HepG2 (cell line): Measurements from ENCODE around the gene INO80C. TPM values are rescaled to one million over a fixed set of nuclear protein-coding genes. Genes with fewer than 3 reads are reported as not detected.

Source experiments
- ATAC-seq: fragments of 200-7000 bp; cut with Tn5 transposase; 3 replicates; pipeline ENCODE4 v1.9.1; 2020; ENCODE audit warnings: mild to moderate bottlenecking, moderate library complexity
- BruUV-seq: library from RNA; stranded (reverse); fragments of 400-500 nt; replicated peaks from 2 replicates; lab custom pipeline; 2021; lab: Mats Ljungman, UMichigan
- CTCF ChIA-PET: fragments of 300-600 bp; formaldehyde crosslinking; extraction: SDS; loops from one replicate; lab custom pipeline; 2021; ENCODE audit warnings: low total read pairs, inconsistent platforms, low intra/inter-chr PET ratio; lab: Yijun Ruan, JAX
- POLR2A ChIA-PET: fragments of 350-600 bp; sonication (Branson Sonifier 250); formaldehyde crosslinking; loops from one replicate; lab custom pipeline; 2020; ENCODE audit warnings: antibody characterized with exemption, inconsistent platforms; lab: Yijun Ruan, JAX
- DNase-seq: peaks from one replicate; pipeline ENCODE4 v3.0.0-alpha.2; 2015; ENCODE audit warnings: low spot score
- FAIRE-seq: peaks from 3 replicates; lab custom pipeline; 2011; peaks lifted over from hg19 to GRCh38; lab: Jason Lieb, UNC
- H2AFZ ChIP-seq: one replicate; pipeline ENCODE4 v1.6.1; 2011; ENCODE audit warnings: low read length, inconsistent platforms
- H3K27ac ChIP-seq: fragments of 300-600 bp; 3 replicates; pipeline ENCODE4 v1.8.0; 2011; ENCODE audit warnings: mixed run types, mild to moderate bottlenecking, mixed read lengths, low read length, inconsistent platforms; ENCODE audit not compliant: insufficient read depth; ENCODE audit errors: extremely low read length
- H3K27me3 ChIP-seq, 2 experiments: fragments of 200-600 bp in 1 of 2; 2 replicates in 1 of 2; 3 replicates in 1 of 2; pipeline versions ENCODE4 v1.6.0 to v1.8.0; 2011; ENCODE audit warnings: low read length in 2 of 2, mild to moderate bottlenecking in 2 of 2, moderate library complexity in 2 of 2, inconsistent platforms in 1 of 2; ENCODE audit not compliant: insufficient read depth in 2 of 2, control insufficient read depth in 1 of 2
- H3K36me3 ChIP-seq, 2 experiments: fragments of 200-600 bp in 1 of 2; replicated peaks in 1 of 2; 2 replicates in 1 of 2; 3 replicates in 1 of 2; pipeline versions ENCODE4 v1.5.1 to v1.8.0; 2011; ENCODE audit warnings: low read length in 2 of 2, inconsistent platforms in 1 of 2; ENCODE audit not compliant: insufficient read depth in 2 of 2, control insufficient read depth in 1 of 2
- H3K4me1 ChIP-seq: 2 replicates; pipeline ENCODE4 v1.5.1; 2012; ENCODE audit warnings: low read length, inconsistent platforms; ENCODE audit not compliant: insufficient read depth
- H3K4me2 ChIP-seq: 2 replicates; pipeline ENCODE4 v1.6.0; 2011; ENCODE audit warnings: low read depth, low read length, inconsistent platforms
- H3K4me3 ChIP-seq, 3 experiments: fragments of 200-600 bp in 1 of 3; sonication (generic), shearing (Covaris generic) in 1 of 3; replicated peaks in 1 of 3; 2 replicates each; pipeline ENCODE4 v1.5.1; 2011 to 2016; ENCODE audit warnings: low read length in 3 of 3, inconsistent platforms in 2 of 3, low read depth in 2 of 3, mild to moderate bottlenecking in 2 of 3, control low read depth in 1 of 3, mixed read lengths in 1 of 3; ENCODE audit not compliant: insufficient read depth in 1 of 3
- H3K79me2 ChIP-seq: one replicate; pipeline ENCODE4 v1.6.1; 2011; ENCODE audit warnings: low read length, inconsistent platforms; ENCODE audit not compliant: insufficient read depth
- H3K9ac ChIP-seq: 2 replicates; pipeline ENCODE4 v1.6.0; 2011; ENCODE audit warnings: mild to moderate bottlenecking, low read depth, low read length, inconsistent platforms; ENCODE audit not compliant: insufficient read depth
- H3K9me3 ChIP-seq: 2 replicates; pipeline ENCODE4 v1.5.1; 2012; ENCODE audit warnings: mild to moderate bottlenecking, low read length
- H4K20me1 ChIP-seq: 2 replicates; pipeline ENCODE4 v1.6.0; 2011; ENCODE audit warnings: inconsistent platforms, mild to moderate bottlenecking, low read length, moderate library complexity; ENCODE audit not compliant: insufficient read depth
- ARNT2 ChIP-seq: sonication (generic); formaldehyde crosslinking; IDR thresholded peaks from 2 replicates; pipeline ENCODE4 v1.8.0; 2022; ENCODE audit warnings: mild to moderate bottlenecking, low read depth, missing genetic modification reagents, moderate library complexity
- CBX1 ChIP-seq: IDR thresholded peaks from one replicate; pipeline ENCODE4 v1.6.1; 2016; ENCODE audit warnings: antibody characterized with exemption, low read depth
- HDAC2 ChIP-seq: sonication (generic); formaldehyde crosslinking; IDR thresholded peaks from 2 replicates; pipeline ENCODE4 v1.4.0; 2020; ENCODE audit warnings: missing genetic modification reagents
- MYC ChIP-seq: sonication (generic); formaldehyde crosslinking; IDR thresholded peaks from 2 replicates; pipeline ENCODE4 v1.9.0; 2021; ENCODE audit warnings: missing genetic modification reagents, borderline replicate concordance
- PHF20 ChIP-seq: sonication (generic); formaldehyde crosslinking; IDR thresholded peaks from 2 replicates; pipeline ENCODE4 v1.5.0; 2020; ENCODE audit warnings: mild to moderate bottlenecking, missing genetic modification reagents
- PRPF4 ChIP-seq: fragments of 200-400 bp; formaldehyde crosslinking; IDR thresholded peaks from 2 replicates; pipeline ENCODE4 v1.6.1; 2016; ENCODE audit warnings: low read length, low read depth; ENCODE audit not compliant: poor library complexity, severe bottlenecking
- REL ChIP-seq: sonication (generic); formaldehyde crosslinking; conservative IDR thresholded peaks from 2 replicates; pipeline ENCODE4 v1.8.0; 2022; ENCODE audit warnings: mild to moderate bottlenecking, missing genetic modification reagents, moderate library complexity
- ZSCAN21 ChIP-seq: sonication (generic); formaldehyde crosslinking; IDR thresholded peaks from 2 replicates; pipeline ENCODE4 v1.8.0; 2022; ENCODE audit warnings: mild to moderate bottlenecking, missing genetic modification reagents, moderate library complexity, borderline replicate concordance
- WGBS: methylation state at CpG from one replicate; pipeline ENCODE4 v1.1.6; 2017; ENCODE audit warnings: low lambda C conversion rate; 5-methylcytosine and 5-hydroxymethylcytosine counted together
- in situ Hi-C: cut with HindIII; loops from 2 replicates; pipeline ENCODE4 v1.10.0; 2017; ENCODE audit warnings: low pct_unique_long_range_greater_than_20kb; ENCODE audit not compliant: extremely low pct_ligation_motif_present
- intact Hi-C: fragments of 100-400 bp; cut with micrococcal nuclease; formaldehyde crosslinking; loops from one replicate; pipeline ENCODE4 v1.10.0; 2022; ENCODE audit not compliant: unreplicated experiment
- polyA plus RNA-seq, 8 experiments: library from polyadenylated mRNA; depleted of rRNA in 3 of 8; stranded (reverse) in 7 of 8; unstranded in 1 of 8; fragments of >200 nt; fragmentation: Illumina TruSeq in 4 of 8; extraction: Trizol in 4 of 8; gene quantifications; 2 replicates each; pipeline versions ENCODE4 v1.2.1 to v1.2.3, GENCODE V29; 2011 to 2016; ENCODE audit warnings: low read depth in 4 of 8, missing spikeins in 1 of 8, mixed read lengths in 1 of 8; ENCODE audit not compliant: insufficient read depth in 1 of 8
- total RNA-seq, 5 experiments: library from RNA; depleted of rRNA; stranded (reverse); fragments of >200 nt; fragmentation: Illumina TruSeq; extraction: Trizol; gene quantifications; 2 replicates each; pipeline ENCODE4 v1.2.3, GENCODE V29; 2016; ENCODE audit warnings: low read depth in 1 of 5
- TF ChIP-seq, protein P1 (sequence below): sonication (generic); formaldehyde crosslinking; IDR thresholded peaks from 2 replicates; pipeline ENCODE4 v1.4.0; 2020; ENCODE audit warnings: missing genetic modification reagents
- TF ChIP-seq, protein P2 (sequence below): sonication (generic); formaldehyde crosslinking; IDR thresholded peaks from 2 replicates; pipeline ENCODE4 v1.4.0; 2020; ENCODE audit warnings: missing genetic modification reagents
- TF ChIP-seq, protein P3 (sequence below): sonication (generic); formaldehyde crosslinking; IDR thresholded peaks from 2 replicates; pipeline ENCODE4 v1.4.0; 2020; ENCODE audit warnings: mild to moderate bottlenecking, missing genetic modification reagents
- TF ChIP-seq, protein P4 (sequence below): sonication (generic); formaldehyde crosslinking; IDR thresholded peaks from 2 replicates; pipeline ENCODE4 v1.4.0; 2020; ENCODE audit warnings: low read depth, mild to moderate bottlenecking, missing genetic modification reagents
- TF ChIP-seq, protein P5 (sequence below): sonication (generic); formaldehyde crosslinking; IDR thresholded peaks from 2 replicates; pipeline ENCODE4 v1.5.0; 2020; ENCODE audit warnings: missing genetic modification reagents, mild to moderate bottlenecking, borderline replicate concordance

Gene INO80C
- total and polyA plus RNA-seq, 2 of the 13 experiments (the other 11 are each of a cell fraction or from before 2014, with no cell fraction given), result 8.2 to 15.4 TPM

DNA sequence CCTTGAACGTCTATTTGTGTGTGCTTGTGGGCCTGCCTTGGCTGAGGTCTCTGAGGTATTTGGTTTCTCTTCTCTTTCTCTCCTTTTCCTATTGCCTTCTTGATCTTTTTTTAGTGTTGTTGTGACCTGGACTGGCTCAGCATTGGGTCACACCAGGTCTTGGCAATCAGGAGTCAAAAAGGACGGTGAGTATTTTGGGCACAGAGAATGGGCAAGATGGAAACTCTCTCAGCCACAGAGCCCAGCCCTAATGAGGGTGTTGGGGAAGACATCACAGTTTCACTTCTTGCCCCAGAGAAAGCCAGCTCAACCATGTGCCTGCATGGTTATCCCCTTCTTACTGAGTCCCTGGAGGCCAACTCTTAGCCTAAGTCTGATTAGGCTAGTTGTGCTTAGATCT is 13.7 kb upstream of the INO80C start:
- Histone ChIP-seq H2AFZ (no peak overlapping the region), H3K4me1 (peaks cover 20% of the 10 kb centered on the region), H3K79me2 (no peaks in the 10 kb centered on the region), H3K9ac (no peak overlapping the region), H3K9me3 (no peaks in the 10 kb centered on the region), H3K27ac (no peak overlapping the region), H3K4me3 (no peak overlapping the region), H3K27me3 (peaks cover 0 to 6% of the 10 kb centered on the region in 2 experiments; a peak in 1 of 5 replicates), H4K20me1 (no peaks in the 10 kb centered on the region), H3K4me2 (no peak overlapping the region), H3K36me3 (no peaks in the 10 kb centered on the region)
- BruUV-seq, result no TSS peak
- FAIRE-seq (no peak), ATAC-seq (no peak), DNase-seq (no peak)
- CTCF ChIA-PET, result interaction anchor here (2.8 kb wide), 1 partner anchor 103 kb away, joined by 26 read pairs; no protein-coding TSS in a partner anchor
- POLR2A ChIA-PET, result no interaction called here
- WGBS, result 57% methylated on average over 2 of the region's 2 CpGs
- intact Hi-C loops, result no loop called here
- in situ Hi-C loops, result no loop called here
- TF ChIP-seq, protein P1, sequence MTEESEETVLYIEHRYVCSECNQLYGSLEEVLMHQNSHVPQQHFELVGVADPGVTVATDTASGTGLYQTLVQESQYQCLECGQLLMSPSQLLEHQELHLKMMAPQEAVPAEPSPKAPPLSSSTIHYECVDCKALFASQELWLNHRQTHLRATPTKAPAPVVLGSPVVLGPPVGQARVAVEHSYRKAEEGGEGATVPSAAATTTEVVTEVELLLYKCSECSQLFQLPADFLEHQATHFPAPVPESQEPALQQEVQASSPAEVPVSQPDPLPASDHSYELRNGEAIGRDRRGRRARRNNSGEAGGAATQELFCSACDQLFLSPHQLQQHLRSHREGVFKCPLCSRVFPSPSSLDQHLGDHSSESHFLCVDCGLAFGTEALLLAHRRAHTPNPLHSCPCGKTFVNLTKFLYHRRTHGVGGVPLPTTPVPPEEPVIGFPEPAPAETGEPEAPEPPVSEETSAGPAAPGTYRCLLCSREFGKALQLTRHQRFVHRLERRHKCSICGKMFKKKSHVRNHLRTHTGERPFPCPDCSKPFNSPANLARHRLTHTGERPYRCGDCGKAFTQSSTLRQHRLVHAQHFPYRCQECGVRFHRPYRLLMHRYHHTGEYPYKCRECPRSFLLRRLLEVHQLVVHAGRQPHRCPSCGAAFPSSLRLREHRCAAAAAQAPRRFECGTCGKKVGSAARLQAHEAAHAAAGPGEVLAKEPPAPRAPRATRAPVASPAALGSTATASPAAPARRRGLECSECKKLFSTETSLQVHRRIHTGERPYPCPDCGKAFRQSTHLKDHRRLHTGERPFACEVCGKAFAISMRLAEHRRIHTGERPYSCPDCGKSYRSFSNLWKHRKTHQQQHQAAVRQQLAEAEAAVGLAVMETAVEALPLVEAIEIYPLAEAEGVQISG (CRISPR knock-in tag), result no peak
- TF ChIP-seq, protein P2, sequence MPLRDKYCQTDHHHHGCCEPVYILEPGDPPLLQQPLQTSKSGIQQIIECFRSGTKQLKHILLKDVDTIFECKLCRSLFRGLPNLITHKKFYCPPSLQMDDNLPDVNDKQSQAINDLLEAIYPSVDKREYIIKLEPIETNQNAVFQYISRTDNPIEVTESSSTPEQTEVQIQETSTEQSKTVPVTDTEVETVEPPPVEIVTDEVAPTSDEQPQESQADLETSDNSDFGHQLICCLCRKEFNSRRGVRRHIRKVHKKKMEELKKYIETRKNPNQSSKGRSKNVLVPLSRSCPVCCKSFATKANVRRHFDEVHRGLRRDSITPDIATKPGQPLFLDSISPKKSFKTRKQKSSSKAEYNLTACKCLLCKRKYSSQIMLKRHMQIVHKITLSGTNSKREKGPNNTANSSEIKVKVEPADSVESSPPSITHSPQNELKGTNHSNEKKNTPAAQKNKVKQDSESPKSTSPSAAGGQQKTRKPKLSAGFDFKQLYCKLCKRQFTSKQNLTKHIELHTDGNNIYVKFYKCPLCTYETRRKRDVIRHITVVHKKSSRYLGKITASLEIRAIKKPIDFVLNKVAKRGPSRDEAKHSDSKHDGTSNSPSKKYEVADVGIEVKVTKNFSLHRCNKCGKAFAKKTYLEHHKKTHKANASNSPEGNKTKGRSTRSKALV, result no peak
- TF ChIP-seq, protein P3, sequence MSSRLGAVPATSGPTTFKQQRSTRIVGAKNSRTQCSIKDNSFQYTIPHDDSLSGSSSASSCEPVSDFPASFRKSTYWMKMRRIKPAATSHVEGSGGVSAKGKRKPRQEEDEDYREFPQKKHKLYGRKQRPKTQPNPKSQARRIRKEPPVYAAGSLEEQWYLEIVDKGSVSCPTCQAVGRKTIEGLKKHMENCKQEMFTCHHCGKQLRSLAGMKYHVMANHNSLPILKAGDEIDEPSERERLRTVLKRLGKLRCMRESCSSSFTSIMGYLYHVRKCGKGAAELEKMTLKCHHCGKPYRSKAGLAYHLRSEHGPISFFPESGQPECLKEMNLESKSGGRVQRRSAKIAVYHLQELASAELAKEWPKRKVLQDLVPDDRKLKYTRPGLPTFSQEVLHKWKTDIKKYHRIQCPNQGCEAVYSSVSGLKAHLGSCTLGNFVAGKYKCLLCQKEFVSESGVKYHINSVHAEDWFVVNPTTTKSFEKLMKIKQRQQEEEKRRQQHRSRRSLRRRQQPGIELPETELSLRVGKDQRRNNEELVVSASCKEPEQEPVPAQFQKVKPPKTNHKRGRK, result no peak
- TF ChIP-seq HDAC2 (no peak), CBX1 (no peak), REL (CRISPR knock-in tag) (no peak), PHF20 (CRISPR knock-in tag) (no peak), ARNT2 (CRISPR knock-in tag) (no peak), ZSCAN21 (CRISPR knock-in tag) (no peak), PRPF4 (no peak), MYC (CRISPR knock-in tag) (no peak)
- TF ChIP-seq, protein P4, sequence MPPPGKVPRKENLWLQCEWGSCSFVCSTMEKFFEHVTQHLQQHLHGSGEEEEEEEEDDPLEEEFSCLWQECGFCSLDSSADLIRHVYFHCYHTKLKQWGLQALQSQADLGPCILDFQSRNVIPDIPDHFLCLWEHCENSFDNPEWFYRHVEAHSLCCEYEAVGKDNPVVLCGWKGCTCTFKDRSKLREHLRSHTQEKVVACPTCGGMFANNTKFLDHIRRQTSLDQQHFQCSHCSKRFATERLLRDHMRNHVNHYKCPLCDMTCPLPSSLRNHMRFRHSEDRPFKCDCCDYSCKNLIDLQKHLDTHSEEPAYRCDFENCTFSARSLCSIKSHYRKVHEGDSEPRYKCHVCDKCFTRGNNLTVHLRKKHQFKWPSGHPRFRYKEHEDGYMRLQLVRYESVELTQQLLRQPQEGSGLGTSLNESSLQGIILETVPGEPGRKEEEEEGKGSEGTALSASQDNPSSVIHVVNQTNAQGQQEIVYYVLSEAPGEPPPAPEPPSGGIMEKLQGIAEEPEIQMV (CRISPR knock-in tag), result no peak
- TF ChIP-seq, protein P5, sequence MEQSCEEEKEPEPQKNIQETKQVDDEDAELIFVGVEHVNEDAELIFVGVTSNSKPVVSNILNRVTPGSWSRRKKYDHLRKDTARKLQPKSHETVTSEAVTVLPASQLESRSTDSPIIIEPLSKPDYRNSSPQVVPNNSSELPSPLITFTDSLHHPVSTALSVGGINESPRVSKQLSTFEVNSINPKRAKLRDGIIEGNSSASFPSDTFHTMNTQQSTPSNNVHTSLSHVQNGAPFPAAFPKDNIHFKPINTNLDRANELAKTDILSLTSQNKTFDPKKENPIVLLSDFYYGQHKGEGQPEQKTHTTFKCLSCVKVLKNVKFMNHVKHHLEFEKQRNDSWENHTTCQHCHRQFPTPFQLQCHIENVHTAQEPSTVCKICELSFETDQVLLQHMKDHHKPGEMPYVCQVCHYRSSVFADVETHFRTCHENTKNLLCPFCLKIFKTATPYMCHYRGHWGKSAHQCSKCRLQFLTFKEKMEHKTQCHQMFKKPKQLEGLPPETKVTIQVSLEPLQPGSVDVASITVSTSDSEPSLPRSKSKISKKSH (CRISPR knock-in tag), result no peak
